Activated CD8-positive, alpha-beta memory T cell treated with anti-CD3 and anti-CD28 coated beads for 24 hours (primary cell): Measurements from ENCODE around the gene USP21.

Experiments
- DNase-seq: peaks from one replicate; pipeline ENCODE4 v3.0.0-alpha.2; 2020

The USP21 gene

DNA sequence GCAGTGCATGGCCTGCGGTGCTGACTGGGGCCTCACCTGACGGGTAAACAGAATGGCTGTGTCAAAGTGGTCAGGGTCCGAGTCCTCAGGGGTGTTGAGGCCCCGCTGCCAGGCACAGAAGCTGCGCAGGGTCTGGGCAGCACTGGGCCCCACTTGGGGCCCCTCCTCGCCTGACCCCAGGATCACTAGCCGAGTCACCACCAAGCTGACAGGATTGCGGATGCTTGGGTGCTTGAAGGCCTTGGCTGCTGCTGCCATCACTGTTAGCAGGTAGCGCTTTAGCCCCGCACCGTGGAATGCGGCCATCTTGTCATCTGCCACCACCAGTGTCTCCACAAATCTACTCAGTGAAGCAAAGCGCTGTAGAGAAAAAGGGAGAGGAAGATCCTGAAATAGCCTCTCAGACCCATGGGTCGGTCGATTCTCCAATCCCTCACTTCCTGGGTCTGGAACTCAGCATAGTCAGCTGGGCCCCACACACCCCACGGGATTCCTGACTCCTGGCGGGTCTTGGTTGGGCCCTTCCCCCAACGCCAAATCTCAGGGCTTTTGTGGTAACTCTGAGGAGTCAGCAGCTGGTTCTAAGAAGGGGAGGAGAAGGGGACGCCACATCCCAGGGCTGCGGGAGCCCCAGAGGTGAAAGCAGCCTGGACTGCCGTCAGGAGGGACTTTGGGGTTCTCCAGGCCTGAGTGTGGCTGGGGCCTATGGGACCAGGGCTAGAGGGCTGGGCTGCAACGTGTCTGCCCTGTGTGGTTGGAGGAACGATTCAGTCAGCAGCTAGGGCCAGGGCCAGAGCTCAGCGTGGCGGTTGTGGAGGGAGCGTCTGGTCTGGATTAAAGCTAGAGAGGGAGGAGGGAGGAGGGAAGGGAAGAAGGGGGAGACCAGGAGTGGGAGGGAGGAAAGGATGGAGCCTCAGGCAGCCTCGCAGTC, 37.5 kb downstream of the USP21 start:
- no peak for DNase-seq

DNA sequence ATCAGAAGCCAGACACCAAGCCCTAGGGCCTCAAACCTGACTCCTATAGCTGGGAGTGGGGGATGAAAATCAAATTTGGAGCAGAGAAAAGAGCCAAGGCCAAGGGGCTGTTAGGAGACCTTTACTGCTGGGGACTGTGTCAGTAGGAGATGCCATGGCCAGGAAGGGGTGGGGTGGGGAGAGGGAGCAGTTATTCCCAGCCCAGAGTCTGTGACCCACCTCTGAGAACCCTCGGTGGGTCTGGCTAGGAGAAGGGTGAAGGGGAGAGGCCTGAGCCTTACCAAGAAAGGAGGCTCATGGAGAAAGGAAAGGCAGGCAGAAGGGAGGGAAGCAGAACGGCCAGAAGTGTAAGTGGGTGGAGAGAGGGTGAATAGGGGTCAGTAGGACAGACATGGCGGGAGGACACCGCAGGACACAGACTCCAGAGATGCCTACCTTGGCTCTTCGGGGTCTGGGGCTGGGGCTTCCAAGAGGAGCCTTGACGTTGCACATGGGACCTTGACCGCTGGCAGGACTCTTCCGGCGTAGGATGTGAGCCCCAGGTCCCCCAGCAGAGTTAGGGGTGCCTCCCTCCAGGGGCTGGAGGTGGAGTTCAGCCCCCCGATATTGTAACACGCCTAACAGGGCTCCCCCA, 38.4 kb downstream of the USP21 start:
- no peak for DNase-seq

DNA sequence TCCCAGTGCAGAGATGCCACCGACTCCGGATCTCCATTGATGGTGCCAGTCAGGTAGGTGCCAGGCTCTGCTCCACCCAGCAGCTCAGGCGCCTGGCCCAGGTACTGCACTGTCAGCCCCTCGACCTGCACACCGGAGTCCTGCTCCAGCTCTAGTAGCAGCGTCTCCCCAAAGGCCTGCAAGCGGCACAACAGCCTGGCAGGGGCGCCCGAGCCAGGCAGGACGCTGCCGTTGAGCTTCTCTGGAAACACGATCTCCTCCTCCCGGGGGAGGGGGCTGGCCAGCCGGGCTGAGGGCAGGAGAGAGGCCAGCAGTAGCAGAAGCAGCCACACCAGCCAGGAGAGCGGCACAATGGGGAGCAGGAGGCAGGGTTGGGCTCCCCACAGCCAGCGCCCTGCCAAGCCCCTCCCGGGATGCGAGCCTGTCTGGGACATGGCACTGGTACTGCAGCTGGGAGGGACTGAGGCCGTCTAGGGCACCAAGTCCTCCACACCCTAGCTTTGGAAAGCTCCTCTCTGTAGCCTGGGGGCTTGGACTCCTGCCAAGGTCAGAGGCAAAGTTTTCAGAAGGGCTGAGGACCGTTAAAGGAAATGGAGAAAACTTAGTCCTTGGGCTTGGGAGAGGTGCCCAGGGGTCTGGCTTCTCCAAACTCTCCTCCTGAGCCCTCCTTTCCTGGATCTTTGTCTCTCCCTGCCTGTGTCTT, 39.0 kb downstream of the USP21 start:
- no peak for DNase-seq

DNA sequence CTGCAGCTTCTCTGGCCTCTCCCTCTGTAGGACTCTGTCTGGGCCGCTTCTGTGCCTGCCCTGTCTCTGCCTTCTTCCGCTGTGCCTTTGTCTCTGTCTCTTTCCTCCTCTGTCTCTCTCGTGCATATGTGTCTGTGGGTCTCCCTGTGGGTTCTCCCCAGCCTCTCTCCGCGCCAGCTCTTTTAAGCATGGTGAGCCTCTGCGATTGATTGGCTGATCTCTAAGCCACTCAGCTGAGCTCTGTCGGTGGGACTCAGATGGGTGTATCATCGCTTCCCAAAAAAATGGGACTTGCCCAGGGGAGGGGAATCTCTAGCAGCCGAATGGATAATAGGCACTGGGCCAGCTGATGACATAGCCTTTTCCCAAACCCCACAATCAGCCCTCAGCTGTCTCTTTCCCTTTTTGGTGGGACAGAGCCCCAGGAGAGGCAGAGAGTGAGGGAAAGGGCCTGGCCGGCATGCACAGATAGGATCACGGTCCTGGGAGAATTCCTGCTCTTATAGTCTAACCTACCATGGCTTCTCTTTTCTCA, 39.7 kb downstream of the USP21 start, which contains the start of gene ADAMTS4:
Gene ADAMTS4, minus strand, starts transcription at position 158 of the 535 bp plus-strand sequence. CDS start 427 bp downstream, outside the sequence.
- no peak for DNase-seq

DNA sequence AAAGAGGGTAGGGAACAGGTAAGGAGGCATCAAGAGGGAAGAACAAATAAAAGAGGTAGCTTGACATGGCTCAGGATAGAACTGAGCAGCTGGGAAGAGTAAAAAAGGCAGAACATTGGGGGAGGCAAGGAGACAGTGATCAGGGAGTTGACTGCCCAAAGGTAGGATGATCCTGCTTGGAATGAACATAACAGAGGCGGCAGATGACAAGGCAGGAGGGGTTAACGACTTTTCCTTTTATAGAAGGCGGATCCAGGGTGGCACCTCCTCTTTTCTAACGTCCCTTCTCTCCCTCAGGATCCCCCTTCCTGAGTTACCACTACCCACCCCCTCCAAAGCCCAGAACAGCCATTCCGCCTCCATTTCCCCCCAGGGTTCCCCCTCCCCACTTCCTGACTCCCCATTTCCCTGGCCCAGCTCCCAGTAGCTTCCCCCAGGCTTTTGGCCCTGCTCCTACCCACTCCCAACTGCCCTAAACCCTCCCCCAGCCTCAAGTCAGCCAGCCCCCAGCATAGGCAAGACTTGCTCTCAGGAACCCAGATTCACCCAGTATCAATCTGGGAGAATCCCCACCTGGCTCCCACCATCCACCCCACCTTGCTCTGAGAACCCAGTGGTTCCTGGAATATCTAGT, 40.3 kb downstream of the USP21 start:
- no peak for DNase-seq

DNA sequence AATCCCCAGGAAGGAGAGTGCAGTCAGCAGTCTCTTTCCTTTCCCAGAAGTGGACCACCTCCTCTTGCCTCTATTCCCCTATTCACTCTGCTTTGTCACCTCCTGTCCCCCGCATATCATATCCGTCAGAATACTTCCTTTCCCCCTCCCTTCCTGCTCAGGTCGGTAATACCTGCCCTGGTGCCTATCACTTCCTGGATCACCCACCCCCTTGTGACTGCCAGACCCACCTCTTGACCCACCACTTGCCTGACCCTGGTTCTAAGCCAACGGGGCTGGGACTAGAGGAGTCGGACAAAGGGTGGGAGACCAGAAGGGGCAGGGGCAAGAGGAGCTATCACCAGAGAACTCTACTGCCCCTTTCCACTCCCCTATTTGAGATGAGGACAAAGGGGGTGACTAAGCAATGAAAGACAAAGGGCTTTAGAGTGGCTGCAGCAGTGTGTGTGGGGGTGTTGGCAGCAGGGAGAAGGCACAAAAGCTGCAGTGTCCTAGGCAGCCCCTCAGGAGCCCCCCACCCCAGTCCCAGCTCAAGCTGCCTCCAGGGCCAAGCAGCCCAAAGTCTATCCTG, 41.2 kb downstream of the USP21 start:
- DNase-seq: peak; percentile 75

DNA sequence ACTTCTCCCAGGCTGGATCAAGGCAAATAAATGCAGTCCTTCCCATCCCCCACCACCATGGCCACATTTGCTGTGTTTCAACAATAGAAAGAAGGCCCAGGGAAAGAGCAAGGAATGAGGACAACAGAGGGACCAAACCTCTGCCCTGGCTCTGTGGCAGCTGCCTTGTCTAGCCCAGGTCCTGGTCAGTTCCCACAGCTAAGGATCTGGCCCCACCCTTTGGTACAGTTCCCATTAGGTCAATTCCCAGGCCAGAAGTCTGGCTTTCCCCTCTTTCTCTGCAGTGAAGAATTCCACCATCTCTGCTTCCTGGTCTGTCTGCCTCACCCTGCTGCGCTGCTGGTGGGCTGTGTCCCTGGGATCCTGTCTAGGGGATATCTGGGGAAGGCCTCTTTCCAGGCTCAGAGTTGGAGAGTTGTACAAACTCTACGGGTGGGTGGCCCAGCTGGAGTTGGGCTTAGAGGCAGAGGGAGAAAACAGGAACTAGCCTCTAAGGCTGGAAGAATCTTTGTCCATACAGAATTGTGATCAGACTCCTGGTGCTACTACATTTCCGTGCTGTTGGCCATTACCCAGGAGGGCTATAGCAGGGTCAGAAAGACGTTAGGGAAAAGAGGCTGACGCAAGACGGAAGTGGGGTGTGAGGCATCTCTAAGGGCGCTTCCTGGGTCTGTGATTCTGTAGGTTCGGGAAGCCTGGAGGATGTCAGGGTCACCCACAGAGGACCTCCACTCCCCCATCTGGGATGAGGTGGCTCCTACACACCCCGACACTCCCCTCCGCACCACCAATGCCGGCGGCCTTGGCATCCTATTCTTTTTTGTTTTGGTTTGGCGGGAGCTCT, 41.9 kb downstream of the USP21 start:
- DNase-seq: no peak

DNA sequence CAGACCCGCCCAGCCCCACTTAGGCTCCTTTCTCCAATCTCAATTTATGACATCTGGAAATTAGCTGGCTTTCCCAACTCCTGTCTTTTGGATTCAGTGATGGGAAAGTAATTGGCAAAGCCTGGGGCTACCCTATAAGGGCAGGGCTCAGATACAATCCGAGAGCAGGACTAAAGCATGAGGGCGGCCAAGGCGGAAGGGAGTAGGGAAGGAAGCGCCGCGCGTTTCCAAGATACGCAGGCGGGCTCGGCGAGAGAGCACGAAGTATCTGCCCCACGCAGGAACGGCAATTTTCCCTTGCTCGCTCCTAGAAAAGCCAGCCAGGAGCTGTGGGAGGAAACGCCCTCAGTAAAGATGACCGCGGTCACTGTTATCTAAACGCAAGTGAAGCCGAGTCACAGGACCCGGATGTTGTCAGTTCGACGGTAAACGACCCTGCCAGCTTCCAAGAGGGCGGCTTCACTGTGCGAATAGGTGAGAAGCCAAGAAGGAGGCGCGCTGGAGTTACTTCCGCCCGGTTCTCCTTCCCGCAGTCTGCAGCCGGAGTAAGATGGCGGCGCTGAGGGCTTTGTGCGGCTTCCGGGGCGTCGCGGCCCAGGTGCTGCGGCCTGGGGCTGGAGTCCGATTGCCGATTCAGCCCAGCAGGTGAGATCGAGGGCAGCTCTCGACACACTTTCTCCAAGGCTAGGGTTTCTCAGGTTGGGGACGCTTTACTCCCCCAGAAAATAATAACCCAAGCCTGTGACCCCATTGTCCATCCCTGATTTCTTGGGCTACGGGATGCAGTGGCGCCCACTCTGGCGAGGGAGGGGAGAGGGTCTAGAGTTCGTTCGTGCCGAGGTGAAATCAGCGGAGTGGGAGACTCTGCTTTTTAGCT, 42.8 kb downstream of the USP21 start, which contains the start of gene NDUFS2:
Gene NDUFS2, plus strand, starts transcription at position 532 of the 877 bp plus-strand sequence. Its CDS starts 19 bp downstream, at position 551.
- peak; percentile 93 for DNase-seq

DNA sequence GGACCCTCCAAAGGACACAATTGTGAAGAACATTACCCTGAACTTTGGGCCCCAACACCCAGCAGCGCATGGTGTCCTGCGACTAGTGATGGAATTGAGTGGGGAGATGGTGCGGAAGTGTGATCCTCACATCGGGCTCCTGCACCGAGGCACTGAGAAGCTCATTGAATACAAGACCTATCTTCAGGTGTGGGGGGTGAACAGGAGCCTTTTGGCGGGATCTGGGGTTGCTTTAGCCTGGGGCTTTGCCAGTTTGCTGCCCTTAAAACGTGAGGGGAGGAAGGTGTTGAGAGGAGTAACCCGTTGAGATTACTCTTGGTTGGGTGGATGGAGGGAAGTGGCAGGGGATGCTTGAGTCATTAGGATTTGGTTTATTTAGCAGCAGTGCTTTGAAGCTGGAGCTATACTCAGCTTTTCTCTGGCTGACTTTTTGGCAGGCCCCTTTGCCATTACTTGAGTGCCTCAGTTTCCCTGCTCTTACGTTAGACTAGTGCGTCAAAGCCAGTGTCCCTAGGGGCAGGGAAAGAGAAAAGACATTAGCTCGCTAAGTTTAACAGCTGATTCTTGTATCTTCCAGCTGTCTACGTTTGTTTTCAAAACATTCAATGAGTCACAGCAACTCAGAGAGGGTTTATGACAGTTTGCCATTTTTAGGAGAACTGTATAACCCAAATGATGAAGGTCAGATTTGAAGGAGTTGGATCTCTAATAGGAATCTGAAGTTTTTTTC, 47.3 kb downstream of the USP21 start:
- no peak for DNase-seq

DNA sequence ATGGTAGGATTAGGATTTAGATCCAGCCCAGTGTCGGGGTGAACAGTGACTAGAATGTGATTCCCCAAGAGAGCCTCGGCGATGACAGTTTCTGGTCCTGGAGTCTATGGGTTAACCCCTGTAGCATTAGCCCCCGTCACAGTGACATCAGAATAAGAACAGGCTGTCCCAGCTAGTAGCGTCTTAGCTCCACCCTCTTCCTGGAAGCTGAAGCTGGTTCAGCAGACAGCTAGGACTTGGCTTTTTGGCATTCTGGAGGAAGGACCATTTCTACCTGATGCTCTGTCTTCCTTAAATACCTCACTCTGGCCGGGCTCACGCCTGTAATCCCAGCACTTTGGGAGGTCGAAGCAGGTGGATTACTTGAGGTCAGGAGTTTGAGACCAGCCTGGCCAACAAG, 47.9 kb downstream of the USP21 start:
- no peak for DNase-seq

DNA sequence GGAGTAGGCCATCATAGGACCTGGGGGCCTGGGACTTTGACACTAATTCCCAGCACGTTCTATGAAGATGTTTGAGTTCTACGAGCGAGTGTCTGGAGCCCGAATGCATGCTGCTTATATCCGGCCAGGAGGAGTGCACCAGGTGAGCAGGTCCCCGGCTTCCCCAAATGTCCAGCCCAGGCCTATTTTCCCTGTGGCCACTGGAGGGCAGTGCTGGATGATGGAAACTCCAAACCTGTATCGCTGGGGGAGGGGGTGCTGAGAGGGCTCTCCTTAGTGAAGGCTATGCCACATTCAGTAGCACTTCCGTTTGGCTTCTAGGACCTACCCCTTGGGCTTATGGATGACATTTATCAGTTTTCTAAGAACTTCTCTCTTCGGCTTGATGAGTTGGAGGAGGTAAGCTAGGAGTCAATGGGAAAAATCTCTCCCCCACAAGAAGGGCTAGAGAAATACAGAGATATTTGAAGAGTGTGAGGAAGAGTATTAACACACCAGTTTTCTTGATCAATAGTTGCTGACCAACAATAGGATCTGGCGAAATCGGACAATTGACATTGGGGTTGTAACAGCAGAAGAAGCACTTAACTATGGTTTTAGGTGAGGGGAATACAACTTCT, 50.6 kb downstream of the USP21 start:
- peak; percentile 83 for DNase-seq

DNA sequence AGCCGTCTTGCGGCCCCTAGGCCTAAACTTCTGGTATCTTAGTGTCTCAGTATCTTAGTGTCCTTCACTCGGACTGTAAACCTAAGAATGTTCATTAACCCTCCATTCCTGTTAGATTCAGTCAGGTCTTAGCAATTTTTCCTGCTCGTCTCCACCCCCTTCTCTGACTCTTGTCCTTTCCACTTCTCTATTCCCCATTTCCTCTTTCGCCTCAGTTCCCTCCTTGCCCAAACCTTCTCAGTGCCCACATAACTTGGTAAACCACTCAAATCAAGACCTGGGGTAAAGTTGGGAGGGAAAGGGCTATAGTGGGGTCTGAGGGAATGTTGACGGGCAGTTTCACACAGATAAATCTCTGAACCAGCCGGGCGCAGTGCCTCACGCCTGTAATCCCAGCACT, 55.1 kb downstream of the USP21 start:
- no peak for DNase-seq

DNA sequence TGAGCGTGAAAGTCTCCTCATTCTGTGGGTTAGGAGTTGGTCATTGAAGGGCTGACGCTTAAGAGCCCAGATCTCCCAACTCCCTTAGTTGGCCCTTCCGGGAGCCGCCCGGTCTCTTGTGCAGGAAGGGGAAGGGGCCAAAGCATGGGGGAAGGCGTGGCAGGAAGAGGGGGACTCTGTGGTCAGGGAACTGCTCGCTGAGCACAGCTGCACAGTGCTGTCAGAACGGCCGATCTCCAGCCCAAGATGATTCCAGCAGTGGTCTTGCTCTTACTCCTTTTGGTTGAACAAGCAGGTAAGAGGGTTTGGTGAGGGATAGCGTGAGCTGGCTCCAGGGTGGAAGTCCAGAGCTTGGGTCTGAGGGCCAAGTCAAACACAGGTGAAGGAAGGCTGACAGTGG, 55.8 kb downstream of the USP21 start, which contains the start of gene FCER1G:
Gene FCER1G, plus strand, starts transcription at position 220 of the 400 bp plus-strand sequence. Its CDS starts 27 bp downstream, at position 247.
- DNase-seq: no peak
